GM19025 (cell line): ENCODE data around the gene TIMM22.
"Not testable (repeated sequence)": the region's sequence is repeated elsewhere in the genome, so short reads cannot be mapped to it uniquely, and the experiment has no call there.

Source experiments
- ATAC-seq: cut with Tn5 transposase; IDR thresholded peaks from one replicate; pipeline ENCODE4 v1.9.1; 2021; ENCODE audit warnings: mild to moderate bottlenecking, low read depth, moderate library complexity; ENCODE audit not compliant: unreplicated experiment

Gene TIMM22

GRCh38 chr17:1036171-1036844, 39.4 kb downstream of the TIMM22 start:
- ATAC-seq = no peak

DNA sequence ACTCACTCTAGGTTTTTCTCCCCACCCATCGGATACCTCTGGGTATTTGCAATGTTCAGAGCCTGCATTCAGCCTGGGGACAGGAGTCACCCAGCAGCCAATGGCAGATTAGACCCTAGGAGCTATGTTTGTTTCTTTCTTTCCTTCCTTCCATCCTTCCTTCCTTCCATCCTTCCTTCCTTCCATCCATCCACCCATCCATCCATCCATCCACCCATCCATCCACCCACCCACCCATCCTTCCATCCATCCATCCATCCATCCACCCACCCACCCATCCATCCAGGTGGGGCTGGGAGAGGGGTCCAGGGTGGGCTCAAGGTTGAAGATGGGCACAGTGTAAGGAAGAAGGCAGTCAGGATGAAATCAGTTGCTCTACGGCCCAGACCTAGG, 39.9 kb downstream of the TIMM22 start:
- ATAC-seq = no peak

DNA sequence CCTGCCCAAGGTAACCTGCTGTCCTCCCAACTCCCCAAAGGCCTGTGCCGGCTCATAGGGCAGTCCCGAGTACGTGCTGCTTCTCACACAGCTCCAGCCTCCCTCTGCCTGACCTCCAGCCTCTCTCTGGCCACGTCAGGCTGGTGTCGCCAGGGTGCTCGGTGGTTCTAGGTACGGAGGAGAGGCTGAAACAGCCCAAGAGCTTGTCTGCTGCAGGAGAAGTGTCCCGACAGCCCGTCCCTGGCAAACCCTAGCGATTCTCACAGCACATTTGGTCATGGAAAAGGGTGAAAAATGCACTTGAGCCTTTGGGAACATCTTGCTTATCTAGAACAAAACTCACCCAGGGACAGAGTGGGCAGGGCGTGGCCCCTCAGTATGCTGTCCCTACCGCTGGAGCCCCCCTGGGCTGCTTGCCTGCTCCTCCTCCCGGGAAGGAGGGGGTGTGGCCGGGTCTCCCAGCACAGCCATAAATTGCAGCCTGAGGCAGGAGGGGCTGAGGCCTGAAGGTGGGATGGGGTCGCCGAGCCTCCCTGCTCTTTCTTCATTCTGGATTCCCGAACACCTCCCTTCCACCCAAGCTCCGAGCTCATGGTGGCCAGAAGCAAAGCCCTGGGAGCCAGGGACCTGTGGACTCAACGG, 40.4 kb downstream of the TIMM22 start:
- ATAC-seq = no peak

DNA sequence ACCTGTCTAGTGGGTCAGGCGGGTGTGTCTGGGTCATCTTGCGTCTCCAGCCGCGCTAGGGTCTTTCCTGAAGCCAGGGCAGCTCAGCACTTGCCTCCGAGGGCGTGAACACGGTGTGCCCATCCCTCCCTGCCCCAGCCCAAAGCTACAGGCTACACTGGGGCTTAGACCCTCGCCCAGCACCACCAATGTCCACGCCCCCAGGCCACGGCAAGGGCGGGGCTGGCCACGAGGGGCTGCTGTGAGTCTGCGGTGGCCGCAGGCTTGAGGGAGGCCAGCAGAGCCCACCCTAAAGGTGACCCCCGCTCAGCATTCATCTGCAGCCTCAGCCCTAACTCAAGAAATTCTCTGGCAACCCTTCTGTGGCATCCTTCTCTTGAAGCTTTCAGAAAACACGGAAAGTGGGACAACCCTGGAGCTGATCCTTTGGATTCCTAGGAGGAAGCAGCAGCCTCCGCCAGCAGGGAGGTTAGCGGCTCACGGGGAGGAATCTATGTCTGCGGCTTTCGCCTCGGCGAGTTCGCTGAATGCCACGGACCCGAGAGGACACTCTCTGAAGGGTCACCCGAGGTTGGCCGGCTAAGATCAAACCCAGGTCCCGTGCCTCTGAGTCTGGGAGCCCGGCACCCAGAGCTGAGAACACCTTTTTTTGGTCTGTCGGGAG, 41.7 kb downstream of the TIMM22 start:
- no peak for ATAC-seq

GRCh38 chr17:1039123-1039507, 42.2 kb downstream of the TIMM22 start:
- no peak for ATAC-seq

- no peak for ATAC-seq
Measured at GRCh38 chr17:1039511-1040215, 42.7 kb downstream of the TIMM22 start.

- ATAC-seq = no peak
Measured at GRCh38 chr17:1040216-1040600, 43.3 kb downstream of the TIMM22 start.

GRCh38 chr17:1041746-1042145, 44.8 kb downstream of the TIMM22 start:
- ATAC-seq = no peak

- no peak for ATAC-seq
Measured at GRCh38 chr17:1042486-1042885, 45.6 kb downstream of the TIMM22 start.

DNA sequence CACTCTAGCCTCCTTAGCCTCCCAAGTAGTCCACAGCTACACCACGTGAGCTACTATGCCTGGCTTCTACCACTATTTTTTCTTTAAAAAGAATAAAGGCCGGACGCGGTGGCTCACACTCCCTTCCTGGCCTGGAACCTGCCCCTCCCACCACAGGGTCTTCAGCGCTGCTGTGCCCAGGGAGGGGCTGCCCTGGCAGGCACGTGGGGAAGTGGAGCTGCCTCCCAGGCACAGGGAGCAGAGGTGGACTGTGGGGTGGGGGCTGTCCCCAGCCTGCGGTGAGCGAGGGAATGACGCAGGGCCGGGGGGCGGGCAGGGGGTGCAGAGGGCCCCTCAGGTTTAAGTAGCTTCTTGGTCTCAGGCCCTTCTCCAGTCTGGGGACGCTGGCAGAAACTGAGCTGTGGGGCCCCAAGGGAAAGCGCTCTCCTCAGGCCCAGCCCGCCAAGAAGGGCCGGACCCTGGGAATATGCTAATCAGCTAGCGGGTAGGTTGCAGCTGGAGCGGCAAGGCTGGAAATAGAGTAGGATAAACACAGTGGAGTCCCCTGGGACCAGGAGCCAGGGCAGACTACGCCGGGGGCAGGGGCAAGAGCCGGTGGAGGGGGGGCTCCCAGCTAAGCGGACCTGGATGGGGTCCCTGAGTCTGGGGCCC, 46.8 kb downstream of the TIMM22 start:
- ATAC-seq = no peak

- not testable (repeated sequence) for ATAC-seq
Measured at GRCh38 chr17:1044387-1045009, 47.6 kb downstream of the TIMM22 start.

DNA sequence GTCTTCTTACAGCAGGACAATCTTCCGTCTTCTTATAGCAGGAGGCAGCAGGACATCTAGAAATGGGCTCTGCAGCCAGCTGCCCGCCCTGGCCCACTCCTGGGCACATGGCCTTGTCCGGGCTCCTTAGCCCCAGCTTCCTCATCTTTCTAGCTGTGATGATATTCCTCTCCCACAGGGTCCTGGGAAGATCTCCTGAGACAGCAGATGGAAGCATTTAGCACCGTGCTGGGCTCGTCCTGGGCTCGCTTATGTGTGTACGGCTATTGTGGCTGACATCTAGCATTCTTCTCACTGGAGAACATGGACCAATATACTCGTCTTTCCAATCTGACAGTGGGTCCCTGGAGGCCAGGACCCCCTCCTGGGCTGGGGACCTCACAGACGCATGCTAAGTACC, 48.5 kb downstream of the TIMM22 start:
- ATAC-seq = no peak

- no peak for ATAC-seq
Measured at GRCh38 chr17:1047177-1047878, 50.4 kb downstream of the TIMM22 start.

- ATAC-seq = no peak
Measured at GRCh38 chr17:1047879-1048470, 51.0 kb downstream of the TIMM22 start.

GRCh38 chr17:1048516-1049115, 51.7 kb downstream of the TIMM22 start:
- ATAC-seq = not testable (repeated sequence)

GRCh38 chr17:1049446-1050225, 52.7 kb downstream of the TIMM22 start:
- ATAC-seq = no peak

DNA sequence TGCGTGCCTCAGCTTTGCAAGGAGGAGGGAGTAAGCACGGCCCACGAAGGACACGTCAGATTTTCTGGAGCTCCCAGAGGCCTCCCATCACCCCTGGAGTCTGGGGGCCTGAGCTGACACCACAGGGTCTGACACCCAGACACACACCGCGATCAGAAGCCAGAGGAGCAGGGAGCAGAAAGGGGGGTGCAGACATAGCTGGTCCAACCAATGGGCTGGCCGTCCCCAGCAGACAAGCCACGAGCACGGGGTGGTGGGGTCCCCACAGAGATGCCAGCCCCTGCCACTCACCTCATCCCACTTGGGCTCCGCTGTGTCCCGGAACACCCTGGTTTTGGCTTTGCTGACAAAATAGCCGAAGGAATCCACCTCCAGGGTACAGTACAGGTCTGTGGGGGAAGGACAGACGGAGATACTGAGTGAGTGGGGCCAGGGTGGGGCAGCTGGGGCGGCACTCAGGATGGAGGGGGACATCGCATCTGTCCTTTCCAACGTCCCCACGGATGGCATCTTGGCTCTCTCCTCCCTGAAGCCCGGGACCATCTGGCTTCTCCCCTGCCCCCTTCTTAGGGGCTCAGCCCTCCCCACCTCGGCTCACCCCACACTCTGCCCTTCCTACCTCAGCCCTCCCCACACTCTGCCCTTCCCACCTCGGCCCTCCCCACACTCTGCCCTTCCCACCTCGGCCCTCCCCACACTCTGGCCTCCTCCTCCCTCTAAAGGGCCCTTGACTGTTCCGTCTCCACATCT, 53.5 kb downstream of the TIMM22 start:
- ATAC-seq = no peak
